Endothelial cell of umbilical vein (primary cell): ENCODE measurements around the gene SLC35E3. TPM values are rescaled to one million over a fixed set of nuclear protein-coding genes. Genes with fewer than 3 reads are reported as not detected.

Source experiments
- BruUV-seq: library from RNA; stranded (reverse); fragments of 400-500 nt; replicated peaks from 2 replicates; lab custom pipeline; 2021; lab: Mats Ljungman, UMichigan
- CTCF ChIA-PET: fragments of 300-600, 350-600 bp; sonication (Branson Sonifier 250); formaldehyde crosslinking; loops from one replicate; lab custom pipeline; 2021; ENCODE audit warnings: antibody characterized with exemption, inconsistent platforms; lab: Charles Lee
- POLR2A ChIA-PET: fragments of 300-600, 350-600 bp; sonication (Branson Sonifier 250); formaldehyde crosslinking; loops from one replicate; lab custom pipeline; 2021; ENCODE audit warnings: antibody characterized with exemption, inconsistent platforms; lab: Charles Lee
- DNase-seq: peaks from one replicate; pipeline ENCODE4 v3.0.0-alpha.2; 2011; ENCODE audit warnings: low read depth, low spot score
- FAIRE-seq: peaks from 2 replicates; lab custom pipeline; 2011; peaks lifted over from hg19 to GRCh38; lab: Jason Lieb, UNC
- H2AFZ ChIP-seq: 2 replicates; pipeline ENCODE4 v1.6.0; 2012; ENCODE audit warnings: low read depth, low read length, control low read depth, inconsistent platforms
- H3K27ac ChIP-seq: 2 replicates; pipeline ENCODE4 v1.5.1; 2011; ENCODE audit warnings: low read depth, mild to moderate bottlenecking, control low read depth, low read length, moderate library complexity; ENCODE audit not compliant: insufficient read depth
- H3K27me3 ChIP-seq, 2 experiments: 2 replicates each; pipeline versions ENCODE4 v1.6.0 to v1.6.1; 2011; ENCODE audit warnings: low read length in 2 of 2, mixed read lengths in 1 of 2; ENCODE audit not compliant: control insufficient read depth in 2 of 2, insufficient read depth in 2 of 2
- H3K36me3 ChIP-seq, 2 experiments: 2 replicates in 1 of 2; 3 replicates in 1 of 2; pipeline ENCODE4 v1.5.1; 2011; ENCODE audit warnings: low read length in 2 of 2, mild to moderate bottlenecking in 1 of 2, moderate library complexity in 1 of 2; ENCODE audit not compliant: control insufficient read depth in 2 of 2, insufficient read depth in 2 of 2; ENCODE audit errors: extremely low read depth in 1 of 2
- H3K4me1 ChIP-seq: 3 replicates; pipeline ENCODE4 v1.5.1; 2011; ENCODE audit warnings: mild to moderate bottlenecking, low read length; ENCODE audit not compliant: control insufficient read depth, insufficient read depth; ENCODE audit errors: extremely low read depth
- H3K4me2 ChIP-seq: 2 replicates; pipeline ENCODE4 v1.6.1; 2011; ENCODE audit warnings: low read length, control low read depth, mixed read lengths; ENCODE audit not compliant: insufficient read depth
- H3K4me3 ChIP-seq, 3 experiments: fragments of 200-600 bp in 1 of 3; sonication (generic), shearing (Covaris generic) in 1 of 3; replicated peaks in 1 of 3; 2 replicates each; pipeline ENCODE4 v1.5.1; 2011 to 2016; ENCODE audit warnings: control low read depth in 3 of 3, low read length in 3 of 3, mild to moderate bottlenecking in 2 of 3, inconsistent platforms in 1 of 3, low read depth in 1 of 3, moderate library complexity in 1 of 3; ENCODE audit not compliant: insufficient read depth in 1 of 3
- H3K79me2 ChIP-seq: 2 replicates; pipeline ENCODE4 v1.6.0; 2012; ENCODE audit warnings: low read length, inconsistent platforms; ENCODE audit not compliant: control insufficient read depth, insufficient read depth
- H3K9ac ChIP-seq: replicated peaks from 2 replicates; pipeline ENCODE3; 2011; ENCODE audit warnings: low read length, control low read depth; ENCODE audit not compliant: insufficient read depth; ENCODE audit errors: extremely low read depth
- H3K9me1 ChIP-seq: replicated peaks from 3 replicates; pipeline ENCODE4 v1.6.0; 2011; ENCODE audit warnings: mild to moderate bottlenecking, low read length; ENCODE audit not compliant: control insufficient read depth, insufficient read depth; ENCODE audit errors: extremely low read depth
- H3K9me3 ChIP-seq: replicated peaks from 2 replicates; pipeline ENCODE4 v1.5.1; 2012; ENCODE audit warnings: low read length, inconsistent platforms; ENCODE audit not compliant: control insufficient read depth, insufficient read depth
- H4K20me1 ChIP-seq: replicated peaks from 2 replicates; pipeline ENCODE3; 2011; ENCODE audit warnings: mild to moderate bottlenecking, low read length; ENCODE audit not compliant: control insufficient read depth, insufficient read depth; ENCODE audit errors: extremely low read depth
- EZH2 ChIP-seq: IDR thresholded peaks from 2 replicates; pipeline ENCODE4 v1.6.1; 2012; ENCODE audit warnings: borderline replicate concordance, low read depth, mild to moderate bottlenecking, moderate library complexity, low read length, inconsistent platforms; ENCODE audit not compliant: severe bottlenecking
- FOS ChIP-seq: IDR thresholded peaks from 2 replicates; pipeline ENCODE4 v1.6.1; 2011; ENCODE audit warnings: mild to moderate bottlenecking, low read length, moderate library complexity, borderline replicate concordance; ENCODE audit not compliant: insufficient read depth
- GATA2 ChIP-seq: IDR thresholded peaks from 2 replicates; pipeline ENCODE4 v1.7.0; 2011; ENCODE audit warnings: low read depth, mild to moderate bottlenecking, moderate library complexity, mixed read lengths, low read length; ENCODE audit not compliant: insufficient read length, insufficient read depth
- JUN ChIP-seq: IDR thresholded peaks from 2 replicates; pipeline ENCODE4 v1.6.1; 2011; ENCODE audit warnings: borderline replicate concordance, low read depth; ENCODE audit not compliant: insufficient read length, insufficient read depth
- MYC ChIP-seq: IDR thresholded peaks from one replicate; pipeline ENCODE4 v1.6.1; 2011; ENCODE audit warnings: mild to moderate bottlenecking, low read depth, low read length
- POLR2A ChIP-seq: IDR thresholded peaks from 2 replicates; pipeline ENCODE4 v1.6.1; 2012; ENCODE audit warnings: low read depth, mild to moderate bottlenecking, control low read depth, low read length
- POLR2AphosphoS5 ChIP-seq: IDR thresholded peaks from 2 replicates; pipeline ENCODE4 v1.6.1; 2012; ENCODE audit warnings: low read depth, mild to moderate bottlenecking, control low read depth, low read length, moderate library complexity; ENCODE audit not compliant: insufficient read depth
- dilution Hi-C: fragments of 300-500 bp; cut with MboI; formaldehyde crosslinking; loops from one replicate; pipeline ENCODE4 v1.15.0; 2019; ENCODE audit warnings: low sequenced_read_pairs; ENCODE audit not compliant: extremely low pct_ligation_motif_present
- intact Hi-C: fragments of 100-400 bp; cut with micrococcal nuclease; formaldehyde crosslinking; loops from one replicate; pipeline ENCODE4 v1.10.0; 2022
- polyA plus RNA-seq, 4 experiments: library from polyadenylated mRNA; depleted of rRNA in 3 of 4; stranded (reverse) in 3 of 4; unstranded in 1 of 4; fragments of >200 nt; gene quantifications; 2 replicates each; pipeline versions ENCODE4 v1.2.1 to v1.2.3, GENCODE V29; 2011 to 2012; ENCODE audit warnings: missing spikeins in 1 of 4
- total RNA-seq: library from RNA; stranded (reverse); gene quantifications from 2 replicates; pipeline ENCODE4 v1.2.3, GENCODE V29; 2021
- TF ChIP-seq, protein P1 (sequence below): IDR thresholded peaks from 2 replicates; pipeline ENCODE4 v1.6.1; 2011; ENCODE audit not compliant: insufficient read depth, insufficient read length
- TF ChIP-seq, protein P2 (sequence below), 2 donors: IDR thresholded peaks; 1 replicate in 1 of 2; 2 replicates in 1 of 2; pipeline ENCODE4 v1.5.1; 2011; ENCODE audit warnings: low read length in 2 of 2, mild to moderate bottlenecking in 2 of 2, moderate library complexity in 2 of 2, control low read depth in 1 of 2, inconsistent platforms in 1 of 2, low read depth in 1 of 2; ENCODE audit not compliant: insufficient read depth in 1 of 2; ENCODE audit errors: extremely low read depth in 1 of 2

Gene SLC35E3
- total and polyA plus RNA-seq, 2 donors (not counting 3 experiments of a cell fraction or from before 2014, with no cell fraction given) = 8.1 to 13.8 TPM

DNA sequence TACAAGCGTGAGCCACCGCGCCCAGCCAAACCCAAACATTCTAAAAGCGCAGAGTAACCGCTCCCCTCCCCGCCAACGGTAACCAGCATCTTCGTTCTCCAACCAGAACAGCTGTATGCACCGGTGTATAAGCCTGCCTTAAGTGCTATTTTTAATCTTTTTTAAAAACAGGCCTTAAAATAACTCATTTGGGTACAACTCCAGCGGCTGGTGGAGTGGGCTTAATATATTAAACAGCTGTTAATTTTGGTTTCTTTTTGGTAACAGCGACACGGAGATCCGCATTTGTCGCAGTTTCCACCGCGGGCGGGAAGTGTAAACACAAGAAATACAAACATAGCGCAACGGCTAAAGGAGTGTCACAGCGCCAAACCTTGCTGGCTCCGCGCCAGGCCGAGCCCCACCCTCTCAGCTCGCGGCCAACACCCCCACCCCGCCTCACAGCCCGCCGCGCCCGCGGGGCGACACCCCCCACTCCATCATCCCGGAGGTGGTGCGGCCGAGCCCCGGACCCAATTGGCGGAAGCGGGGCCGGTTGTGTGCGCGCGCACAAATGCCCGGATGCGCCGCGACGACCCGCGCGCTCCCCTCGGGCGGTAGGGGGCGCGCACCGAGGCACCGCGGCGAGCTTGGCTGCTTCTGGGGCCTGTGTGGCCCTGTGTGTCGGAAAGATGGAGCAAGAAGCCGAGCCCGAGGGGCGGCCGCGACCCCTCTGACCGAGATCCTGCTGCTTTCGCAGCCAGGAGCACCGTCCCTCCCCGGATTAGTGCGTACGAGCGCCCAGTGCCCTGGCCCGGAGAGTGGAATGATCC, 61.8 kb downstream of the SLC35E3 start, which contains the start of gene MDM2:
Gene MDM2, plus strand, starts transcription at position 602 of the 812 bp plus-strand sequence. CDS start 301 bp downstream, outside the sequence.
- no TSS peak for BruUV-seq
- intact Hi-C loops (loop anchor here (1.0 to 10.0 kb wide), 9 partner anchors 15 to 583 kb away; partner anchors contain the start of genes IL26, MDM1, NUP107 and RAP1B), dilution Hi-C loops (no loop called here)
- peak; percentile 77 for FAIRE-seq
- CTCF ChIA-PET = interaction anchor here (0.9 to 3.0 kb wide), 12 partner anchors 12 to 243 kb away, joined by 3 to 35 read pairs (median 4); partner anchors contain the start of gene SLC35E3
- Histone ChIP-seq H3K4me1 (peaks cover 3% of the 10 kb centered on the region), H3K36me3 (peaks cover 0 to 12% of the 10 kb centered on the region in 2 experiments), H3K27ac (peak within 1 kb of the TSS; percentile 82), H3K27me3 (no peaks in the 10 kb centered on the region), H2AFZ (peak within 1 kb of the TSS; percentile 54), H3K4me2 (peak within 1 kb of the TSS; percentile 65), H4K20me1 (peaks cover 9% of the 10 kb centered on the region), H3K9me3 (no peaks in the 10 kb centered on the region), H3K79me2 (peaks cover 43% of the 10 kb centered on the region), H3K4me3 (peak within 1 kb of the TSS; percentile 57 to 82 (median 68)), H3K9ac (peak within 1 kb of the TSS; percentile 95), H3K9me1 (no peaks in the 10 kb centered on the region)
- peak; percentile 88 for DNase-seq
- TF ChIP-seq POLR2A (peak; percentile 73), POLR2AphosphoS5 (peak; percentile 91), GATA2 (no peak), EZH2 (no peak), JUN (no peak), FOS (no peak), MYC (no peak)
- TF ChIP-seq, protein P1, sequence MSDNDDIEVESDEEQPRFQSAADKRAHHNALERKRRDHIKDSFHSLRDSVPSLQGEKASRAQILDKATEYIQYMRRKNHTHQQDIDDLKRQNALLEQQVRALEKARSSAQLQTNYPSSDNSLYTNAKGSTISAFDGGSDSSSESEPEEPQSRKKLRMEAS = peak; percentile 3
- TF ChIP-seq, protein P2, sequence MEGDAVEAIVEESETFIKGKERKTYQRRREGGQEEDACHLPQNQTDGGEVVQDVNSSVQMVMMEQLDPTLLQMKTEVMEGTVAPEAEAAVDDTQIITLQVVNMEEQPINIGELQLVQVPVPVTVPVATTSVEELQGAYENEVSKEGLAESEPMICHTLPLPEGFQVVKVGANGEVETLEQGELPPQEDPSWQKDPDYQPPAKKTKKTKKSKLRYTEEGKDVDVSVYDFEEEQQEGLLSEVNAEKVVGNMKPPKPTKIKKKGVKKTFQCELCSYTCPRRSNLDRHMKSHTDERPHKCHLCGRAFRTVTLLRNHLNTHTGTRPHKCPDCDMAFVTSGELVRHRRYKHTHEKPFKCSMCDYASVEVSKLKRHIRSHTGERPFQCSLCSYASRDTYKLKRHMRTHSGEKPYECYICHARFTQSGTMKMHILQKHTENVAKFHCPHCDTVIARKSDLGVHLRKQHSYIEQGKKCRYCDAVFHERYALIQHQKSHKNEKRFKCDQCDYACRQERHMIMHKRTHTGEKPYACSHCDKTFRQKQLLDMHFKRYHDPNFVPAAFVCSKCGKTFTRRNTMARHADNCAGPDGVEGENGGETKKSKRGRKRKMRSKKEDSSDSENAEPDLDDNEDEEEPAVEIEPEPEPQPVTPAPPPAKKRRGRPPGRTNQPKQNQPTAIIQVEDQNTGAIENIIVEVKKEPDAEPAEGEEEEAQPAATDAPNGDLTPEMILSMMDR (IDR thresholded peaks at IDR 0.05; ENCODE audit: extremely low read depth in 1 of 2, insufficient read depth in 1 of 2, low read depth in 1 of 2, low read length in 2 of 2) = peak; percentile 83 to 87
- POLR2A ChIA-PET = interaction anchor here (0.6 to 3.0 kb wide), 6 partner anchors 10 to 62 kb away, joined by 3 to 21 read pairs (median 6); partner anchors contain the start of gene SLC35E3
